NCI-H2227 treated with DMSO at 0.1 percent for 48 hours (cell line): ENCODE results near the gene EVA1A.
A peak's percentile ranks its signal among the peaks of the same experiment; 100 is the strongest.
"Not testable (repeated sequence)": the region's sequence is repeated elsewhere in the genome, so short reads cannot be mapped to it uniquely, and the experiment has no call there.

Experiments used
- DNase-seq: peaks from one replicate; lab custom pipeline; 2025; lab: John Stamatoyannopoulos, UW

The EVA1A gene

GRCh38 chr2:75482398-75482797 lies 78.3 kb downstream of the EVA1A start:
- DNase-seq: no peak

- no peak for DNase-seq
These were observed 79.5 kb downstream of the EVA1A start for GRCh38 chr2:75480971-75481836.

- DNase-seq: not testable (repeated sequence)
These were observed 83.0 kb downstream of the EVA1A start for GRCh38 chr2:75477696-75478095.

- DNase-seq: peak; percentile 84
These were observed 84.0 kb downstream of the EVA1A start for GRCh38 chr2:75476761-75477160.

- no peak for DNase-seq
These were observed 84.8 kb downstream of the EVA1A start for GRCh38 chr2:75475976-75476375.

GRCh38 chr2:75475049-75475448 lies 85.7 kb downstream of the EVA1A start:
- no peak for DNase-seq

GRCh38 chr2:75474115-75474514 lies 86.6 kb downstream of the EVA1A start:
- no peak for DNase-seq

GRCh38 chr2:75466708-75467311 lies 93.9 kb downstream of the EVA1A start:
- DNase-seq: peak; percentile 25

GRCh38 chr2:75465317-75465984 lies 95.3 kb downstream of the EVA1A start:
- no peak for DNase-seq

GRCh38 chr2:75464348-75464946 lies 96.3 kb downstream of the EVA1A start:
- no peak for DNase-seq

GRCh38 chr2:75462721-75463120 lies 98.0 kb downstream of the EVA1A start:
- no peak for DNase-seq

GRCh38 chr2:75462206-75462605 lies 98.5 kb downstream of the EVA1A start:
- DNase-seq: no peak

GRCh38 chr2:75460630-75461029 lies 100.1 kb downstream of the EVA1A start:
- no peak for DNase-seq

- no peak for DNase-seq
These were observed 101.0 kb downstream of the EVA1A start for GRCh38 chr2:75459565-75460310.

- DNase-seq: no peak
These were observed 102.5 kb downstream of the EVA1A start for GRCh38 chr2:75458201-75458600.

- DNase-seq: no peak
These were observed 103.9 kb downstream of the EVA1A start for GRCh38 chr2:75456825-75457224.

- DNase-seq: no peak
These were observed 104.6 kb downstream of the EVA1A start for GRCh38 chr2:75456111-75456510.

GRCh38 chr2:75454241-75454620 lies 106.5 kb downstream of the EVA1A start:
- DNase-seq: no peak

- no peak for DNase-seq
These were observed 107.1 kb downstream of the EVA1A start for GRCh38 chr2:75453384-75454240.

- DNase-seq: no peak
These were observed 110.7 kb downstream of the EVA1A start for GRCh38 chr2:75450068-75450467.

- DNase-seq: no peak
These were observed 113.6 kb downstream of the EVA1A start for GRCh38 chr2:75447176-75447575.
